GM20431 (cell line): ENCODE measurements around the gene RGS8.

Experiments
- in situ Hi-C: fragments of 300-500 bp; cut with MseI, MboI; formaldehyde crosslinking; loops from one replicate; pipeline ENCODE4 v1.15.0; 2020; ENCODE audit warnings: low sequenced_read_pairs; ENCODE audit not compliant: unreplicated experiment

RGS8 gene

GRCh38 chr1:182646739-182647138 is 37.6 kb downstream of the RGS8 start:
- in situ Hi-C loops = no loop called here

DNA sequence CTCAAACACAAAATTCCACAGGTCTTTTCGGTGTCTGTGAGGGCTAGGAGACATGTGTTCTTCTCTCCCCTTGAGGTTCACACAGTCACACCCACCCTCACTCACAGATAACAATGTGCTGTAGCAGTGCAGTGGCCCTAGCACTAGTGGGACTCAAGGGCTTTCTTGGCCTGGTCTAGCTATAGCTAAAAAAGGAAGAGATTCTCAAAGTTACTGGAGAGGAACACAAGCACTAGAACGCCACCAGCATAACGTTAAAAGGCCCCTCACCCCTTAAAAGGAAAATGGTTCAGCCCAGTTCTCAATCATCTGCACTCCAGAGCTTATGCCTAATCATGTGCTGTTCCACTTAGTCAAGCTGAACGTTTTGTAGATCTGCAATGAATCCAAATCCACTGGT is 39.5 kb downstream of the RGS8 start:
- in situ Hi-C loops = no loop called here

GRCh38 chr1:182643699-182644098 is 40.7 kb downstream of the RGS8 start:
- in situ Hi-C loops = no loop called here

GRCh38 chr1:182642461-182642860 is 41.9 kb downstream of the RGS8 start:
- in situ Hi-C loops = no loop called here

DNA sequence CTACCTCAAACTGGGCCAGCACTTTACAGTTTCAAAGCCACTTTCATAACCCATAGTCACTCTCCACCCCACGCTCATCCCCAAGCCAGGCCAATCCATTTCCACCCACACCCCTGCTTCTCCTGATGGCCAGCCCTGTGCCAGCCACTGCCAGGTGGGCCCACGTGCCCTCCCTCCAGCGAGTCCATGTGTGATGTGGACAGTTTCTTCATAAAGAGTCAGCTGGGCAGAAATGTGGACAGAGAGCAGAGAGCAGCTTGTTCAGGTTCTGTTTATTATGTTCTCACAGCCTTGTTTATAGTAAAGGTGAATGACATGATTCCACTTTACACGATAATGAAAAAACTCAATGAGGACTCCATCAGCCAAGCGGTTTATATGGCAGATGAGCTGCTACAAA is 42.8 kb downstream of the RGS8 start:
- in situ Hi-C loops = no loop called here

DNA sequence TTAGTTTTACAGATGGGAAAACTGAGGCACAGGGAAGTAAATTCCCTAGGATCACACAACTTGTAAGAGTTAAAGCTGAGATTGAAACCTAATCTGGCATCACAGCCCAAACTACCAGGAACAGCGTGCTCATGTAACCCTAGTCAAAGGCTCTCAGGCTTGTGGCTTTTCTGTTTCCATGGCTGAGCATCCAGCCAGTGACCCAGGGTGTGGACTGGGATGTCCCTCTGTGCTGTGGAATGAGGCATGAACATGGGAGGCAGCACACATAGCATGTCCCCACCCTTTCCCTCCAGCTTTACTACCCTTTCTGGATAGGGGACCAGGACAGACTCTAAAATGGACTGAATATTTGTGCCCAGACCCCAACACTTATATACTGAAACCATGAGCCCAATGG is 45.1 kb downstream of the RGS8 start:
- in situ Hi-C loops = no loop called here

GRCh38 chr1:182637769-182638168 is 46.6 kb downstream of the RGS8 start:
- in situ Hi-C loops = no loop called here

- in situ Hi-C loops = no loop called here
Observed at GRCh38 chr1:182635871-182636270, 48.5 kb downstream of the RGS8 start.
